ENCODE results near the gene MALAT1. TPM values are rescaled to one million over a fixed set of nuclear protein-coding genes. Genes with fewer than 3 reads are reported as not detected.

MALAT1 gene
- total RNA-seq, 1 donor from 2014 or later, result 1,362 TPM

DNA sequence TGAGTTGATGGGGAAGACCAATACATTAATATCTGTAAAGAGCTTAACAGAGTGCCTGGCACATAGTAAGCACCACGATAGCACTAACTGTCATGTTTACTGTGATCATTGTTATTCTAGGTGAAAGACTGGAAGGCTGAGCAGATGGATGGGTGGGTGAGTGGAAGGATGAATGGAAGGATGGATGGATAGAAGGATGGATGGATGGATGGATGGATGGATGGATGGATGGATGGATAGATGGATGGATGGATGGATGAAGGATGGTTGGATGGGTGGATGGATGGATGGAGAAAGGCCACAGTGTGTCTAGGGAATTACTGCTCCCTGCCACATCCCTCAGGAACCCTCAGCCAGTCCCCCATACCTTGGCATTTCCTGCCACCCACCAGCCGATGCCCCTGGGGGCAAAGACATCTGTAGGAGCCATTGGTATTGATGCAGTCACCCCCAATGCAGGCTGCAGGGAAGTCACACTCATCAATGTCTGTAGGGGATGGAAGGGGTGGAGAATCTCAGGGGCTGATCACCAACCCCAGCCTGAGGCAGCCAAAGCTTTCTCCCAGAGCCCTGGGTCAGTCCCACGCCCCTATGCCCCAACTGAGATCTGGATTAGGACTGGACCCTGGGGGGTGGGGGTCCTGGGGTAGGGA lies 44.0 kb downstream of the MALAT1 start:
- no peak for DNase-seq (ENCODE audit: low read depth)
- TF ChIP-seq, protein P1, sequence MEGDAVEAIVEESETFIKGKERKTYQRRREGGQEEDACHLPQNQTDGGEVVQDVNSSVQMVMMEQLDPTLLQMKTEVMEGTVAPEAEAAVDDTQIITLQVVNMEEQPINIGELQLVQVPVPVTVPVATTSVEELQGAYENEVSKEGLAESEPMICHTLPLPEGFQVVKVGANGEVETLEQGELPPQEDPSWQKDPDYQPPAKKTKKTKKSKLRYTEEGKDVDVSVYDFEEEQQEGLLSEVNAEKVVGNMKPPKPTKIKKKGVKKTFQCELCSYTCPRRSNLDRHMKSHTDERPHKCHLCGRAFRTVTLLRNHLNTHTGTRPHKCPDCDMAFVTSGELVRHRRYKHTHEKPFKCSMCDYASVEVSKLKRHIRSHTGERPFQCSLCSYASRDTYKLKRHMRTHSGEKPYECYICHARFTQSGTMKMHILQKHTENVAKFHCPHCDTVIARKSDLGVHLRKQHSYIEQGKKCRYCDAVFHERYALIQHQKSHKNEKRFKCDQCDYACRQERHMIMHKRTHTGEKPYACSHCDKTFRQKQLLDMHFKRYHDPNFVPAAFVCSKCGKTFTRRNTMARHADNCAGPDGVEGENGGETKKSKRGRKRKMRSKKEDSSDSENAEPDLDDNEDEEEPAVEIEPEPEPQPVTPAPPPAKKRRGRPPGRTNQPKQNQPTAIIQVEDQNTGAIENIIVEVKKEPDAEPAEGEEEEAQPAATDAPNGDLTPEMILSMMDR (conservative IDR thresholded peaks at IDR 0.05; ENCODE audit: low read depth, low read length), result no peak
- H3K4me3 ChIP-seq (ENCODE audit: low read depth, low read length), result no peak overlapping the region

DNA sequence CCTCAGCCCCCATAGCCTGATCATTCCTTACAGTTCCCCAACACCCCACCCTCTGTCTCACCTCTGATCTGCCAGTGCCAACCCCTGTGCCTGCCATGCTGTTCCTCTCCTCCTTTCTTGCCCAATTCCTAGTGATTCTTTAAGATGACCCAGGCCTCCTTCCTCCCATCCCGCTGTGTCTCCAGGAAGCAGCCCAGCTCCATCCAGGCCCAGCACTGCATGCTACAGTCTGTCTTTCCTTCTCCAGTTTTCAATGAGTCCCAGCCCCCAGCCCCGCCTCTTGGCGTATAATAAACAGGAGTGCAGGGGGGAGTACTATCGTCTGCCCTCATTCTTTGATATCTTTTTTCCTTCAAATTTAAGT lies 47.0 kb downstream of the MALAT1 start:
- H3K4me3 ChIP-seq (ENCODE audit: low read depth, low read length), result peak overlapping the region; percentile 53
- TF ChIP-seq, protein P1 (conservative IDR thresholded peaks at IDR 0.05; ENCODE audit: low read depth, low read length), result no peak
- DNase-seq (ENCODE audit: low read depth), result no peak

GRCh38 chr11:65546217-65546958 lies 47.5 kb downstream of the MALAT1 start:
- TF ChIP-seq, protein P1 (conservative IDR thresholded peaks at IDR 0.05; ENCODE audit: low read depth, low read length), result no peak
- peak overlapping the region; percentile 53 for H3K4me3 ChIP-seq (ENCODE audit: low read depth, low read length)
- DNase-seq (ENCODE audit: low read depth), result no peak

- TF ChIP-seq, protein P1 (conservative IDR thresholded peaks at IDR 0.05; ENCODE audit: low read depth, low read length), result no peak
- no peak for DNase-seq (ENCODE audit: low read depth)
- H3K4me3 ChIP-seq (ENCODE audit: low read depth, low read length), result no peak overlapping the region
Measured at GRCh38 chr11:65547446-65548125, 48.7 kb downstream of the MALAT1 start.

DNA sequence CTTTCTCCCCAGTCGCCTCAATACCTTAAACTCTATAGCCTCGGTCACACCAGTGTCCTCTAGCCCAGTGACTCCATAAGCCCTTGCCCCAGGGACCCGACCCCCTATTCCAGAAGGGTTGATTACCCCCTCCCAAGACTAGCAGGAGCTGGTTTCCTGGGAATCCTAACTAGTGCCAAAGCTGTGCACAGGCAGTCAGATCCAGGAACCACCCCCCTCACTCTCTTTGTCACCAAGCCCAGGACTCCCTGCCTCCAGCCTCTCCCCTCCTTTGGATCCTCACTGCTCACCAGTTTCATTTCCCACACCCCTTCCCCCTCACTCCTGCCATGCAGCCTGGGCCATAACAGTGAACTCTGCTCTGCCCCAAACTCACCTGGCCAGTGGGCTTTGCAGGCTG lies 49.5 kb downstream of the MALAT1 start:
- H3K4me3 ChIP-seq (ENCODE audit: low read depth, low read length), result no peak overlapping the region
- no peak for DNase-seq (ENCODE audit: low read depth)
- TF ChIP-seq, protein P1 (conservative IDR thresholded peaks at IDR 0.05; ENCODE audit: low read depth, low read length), result no peak

DNA sequence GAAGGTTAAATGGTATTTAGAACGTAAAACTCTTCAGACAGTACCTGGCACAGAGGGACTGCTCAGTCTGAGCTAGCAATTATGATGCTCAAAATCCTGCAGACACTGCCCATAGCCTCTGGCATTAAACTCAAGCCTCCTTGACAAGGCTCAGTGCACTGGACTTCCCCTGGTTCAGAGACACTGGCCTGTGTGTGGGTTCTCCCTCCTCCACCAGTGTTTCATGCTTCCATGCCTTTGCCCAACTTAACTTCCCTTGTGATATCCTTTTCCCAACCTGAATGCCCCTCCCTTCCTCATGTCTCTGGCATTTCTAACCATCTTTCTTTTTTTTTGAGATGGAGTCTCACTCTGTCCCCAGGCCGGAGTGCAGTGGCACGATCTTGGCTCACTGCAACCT lies 50.3 kb downstream of the MALAT1 start:
- no peak for DNase-seq (ENCODE audit: low read depth)
- TF ChIP-seq, protein P1 (conservative IDR thresholded peaks at IDR 0.05; ENCODE audit: low read depth, low read length), result no peak
- no peak overlapping the region for H3K4me3 ChIP-seq (ENCODE audit: low read depth, low read length)

Measured in epithelial cell of proximal tubule (primary cell).